ENCODE data around the gene HMGCS2.

The HMGCS2 gene

GRCh38 chr1:119787776-119788175 is 19.1 kb upstream of the HMGCS2 start:
- DNase-seq, result peak; percentile 94

GRCh38 chr1:119786473-119787050 is 17.9 kb upstream of the HMGCS2 start:
- DNase-seq, result peak; percentile 88

- DNase-seq, result peak; percentile 41
Observed at GRCh38 chr1:119786046-119786445, 17.3 kb upstream of the HMGCS2 start.

- DNase-seq, result peak; percentile 78
Observed at GRCh38 chr1:119784191-119784781, 15.6 kb upstream of the HMGCS2 start.

GRCh38 chr1:119783354-119784185 is 14.9 kb upstream of the HMGCS2 start:
- DNase-seq, result peak; percentile 88

- no peak for DNase-seq
Observed at GRCh38 chr1:119782631-119783325, 14.1 kb upstream of the HMGCS2 start.

- DNase-seq, result peak; percentile 5
Observed at GRCh38 chr1:119781434-119782210, 12.9 kb upstream of the HMGCS2 start.

- no peak for DNase-seq
Observed at GRCh38 chr1:119779869-119780356, 11.2 kb upstream of the HMGCS2 start.

- DNase-seq, result no peak
Observed at GRCh38 chr1:119778886-119779560, 10.3 kb upstream of the HMGCS2 start.

GRCh38 chr1:119778359-119778758 is 9.7 kb upstream of the HMGCS2 start:
- DNase-seq, result no peak

- no peak for DNase-seq
Observed at GRCh38 chr1:119774746-119775490, 6.2 kb upstream of the HMGCS2 start.

- no peak for DNase-seq
Observed at GRCh38 chr1:119773711-119774241, 5.1 kb upstream of the HMGCS2 start.

GRCh38 chr1:119772298-119772697 is 3.6 kb upstream of the HMGCS2 start:
- DNase-seq, result no peak

GRCh38 chr1:119771770-119772169 is 3.1 kb upstream of the HMGCS2 start:
- DNase-seq, result no peak

GRCh38 chr1:119771016-119771415 is 2.3 kb upstream of the HMGCS2 start:
- DNase-seq, result no peak

- no peak for DNase-seq
Observed at GRCh38 chr1:119767486-119767885, 1.2 kb downstream of the HMGCS2 start.

- DNase-seq, result no peak
Observed at GRCh38 chr1:119766374-119766794, 2.3 kb downstream of the HMGCS2 start.

GRCh38 chr1:119764220-119764619 is 4.5 kb downstream of the HMGCS2 start:
- DNase-seq, result no peak

- DNase-seq, result no peak
Observed at GRCh38 chr1:119762953-119763352, 5.8 kb downstream of the HMGCS2 start.

GRCh38 chr1:119762409-119762808 is 6.3 kb downstream of the HMGCS2 start:
- DNase-seq, result no peak

- no peak for DNase-seq
Observed at GRCh38 chr1:119758584-119758983, 10.1 kb downstream of the HMGCS2 start.

Data from MV-4-11 (cell line).